A549 (cell line): ENCODE measurements around the gene CLSTN2. TPM values are rescaled to one million over a fixed set of nuclear protein-coding genes. Genes with fewer than 3 reads are reported as not detected.
A peak's percentile ranks its signal among the peaks of the same experiment; 100 is the strongest.

ENCODE experiments used
- ATAC-seq, 2 experiments: fragments of 200-7000 bp in 1 of 2; fragments of >200 bp in 1 of 2; cut with Nextera tagmentation in 1 of 2; cut with Tn5 transposase in 1 of 2; 3 replicates each; pipeline versions ENCODE4 v1.8.0 to v1.9.1; 2018 to 2020; ENCODE audit warnings: mild to moderate bottlenecking in 1 of 2, moderate library complexity in 1 of 2
- CTCF ChIA-PET: fragments of 300-600 bp; sonication (Branson Sonifier 250); formaldehyde crosslinking; extraction: SDS; loops from one replicate; lab custom pipeline; 2021; ENCODE audit warnings: antibody characterized with exemption, inconsistent platforms; lab: Yijun Ruan, JAX
- POLR2A ChIA-PET: fragments of 350-600 bp; formaldehyde crosslinking; extraction: SDS; loops from one replicate; lab custom pipeline; 2021; ENCODE audit warnings: antibody characterized with exemption, inconsistent platforms; lab: Yijun Ruan, JAX
- DNase-seq, 2 experiments: peaks; one replicate each; pipeline versions ENCODE4 v3.0.0 to v3.0.0-alpha.2; 2011 to 2016; ENCODE audit warnings: low read depth in 1 of 2, low spot score in 1 of 2
- FAIRE-seq: peaks from 2 replicates; lab custom pipeline; 2011; peaks lifted over from hg19 to GRCh38; lab: Jason Lieb, UNC
- H3K27ac ChIP-seq, 2 experiments: fragments of >200 bp; sonication (Bioruptor Twin); formaldehyde crosslinking; 3 replicates each; pipeline ENCODE4 v1.5.1; 2016 to 2017
- H3K4me1 ChIP-seq: fragments of >200 bp; sonication (Bioruptor Twin); formaldehyde crosslinking; 3 replicates; pipeline ENCODE4 v1.6.1; 2016
- H3K4me2 ChIP-seq: fragments of >200 bp; sonication (Bioruptor Twin); formaldehyde crosslinking; 3 replicates; pipeline ENCODE4 v1.6.1; 2016
- H3K4me3 ChIP-seq: fragments of >200 bp; sonication (Bioruptor Twin); formaldehyde crosslinking; 3 replicates; pipeline ENCODE4 v1.5.1; 2016
- H3K9me3 ChIP-seq: fragments of >200 bp; sonication (Bioruptor Twin); formaldehyde crosslinking; 3 replicates; pipeline ENCODE4 v1.6.1; 2016
- ATOH8 ChIP-seq: fragments of 250-450 bp; sonication (Bioruptor Pico); IDR thresholded peaks from 2 replicates; pipeline ENCODE4 v1.5.0; 2020; ENCODE audit warnings: low read depth, mild to moderate bottlenecking, moderate library complexity
- BCL3 ChIP-seq: fragments of >200 bp; sonication (Bioruptor Twin); formaldehyde crosslinking; IDR thresholded peaks from 3 replicates; pipeline ENCODE4 v1.6.1; 2016
- CEBPB ChIP-seq, 2 experiments: fragments of >200 bp in 1 of 2; sonication (Bioruptor Twin) in 1 of 2; formaldehyde crosslinking in 1 of 2; IDR thresholded peaks; 2 replicates each; pipeline ENCODE4 v1.6.1; 2012 to 2016
- EHMT2 ChIP-seq: fragments of 200-600 bp; sonication (generic); IDR thresholded peaks from 2 replicates; pipeline ENCODE4 v1.6.1; 2016; ENCODE audit warnings: antibody characterized with exemption, low read depth, mild to moderate bottlenecking, moderate library complexity
- FOSB ChIP-seq: fragments of 250-450 bp; sonication (Bioruptor Pico); IDR thresholded peaks from 2 replicates; pipeline ENCODE4 v1.5.0; 2020; ENCODE audit warnings: mild to moderate bottlenecking, moderate library complexity
- FOSL2 ChIP-seq, 2 experiments: fragments of 450-650 bp in 1 of 2; fragments of >200 bp in 1 of 2; sonication (Bioruptor Twin) in 1 of 2; formaldehyde crosslinking; IDR thresholded peaks; 2 replicates each; pipeline versions ENCODE4 v1.5.0 to v1.6.1; 2016 to 2020; ENCODE audit warnings: mild to moderate bottlenecking in 1 of 2, moderate library complexity in 1 of 2
- FOXS1 ChIP-seq: fragments of 250-450 bp; sonication (Bioruptor Pico); IDR thresholded peaks from 2 replicates; pipeline ENCODE4 v1.5.0; 2020; ENCODE audit warnings: mild to moderate bottlenecking, moderate library complexity
- HES2 ChIP-seq: fragments of >200 bp; sonication (Bioruptor Twin); formaldehyde crosslinking; IDR thresholded peaks from 2 replicates; pipeline ENCODE4 v1.6.1; 2016
- HEYL ChIP-seq: fragments of 250-450 bp; sonication (Bioruptor Pico); IDR thresholded peaks from 2 replicates; pipeline ENCODE4 v1.8.0; 2021; ENCODE audit warnings: mild to moderate bottlenecking, moderate library complexity
- HOXB13 ChIP-seq: fragments of 250-450 bp; sonication (Bioruptor Pico); IDR thresholded peaks from 2 replicates; pipeline ENCODE4 v1.5.0; 2020; ENCODE audit warnings: low read depth, mild to moderate bottlenecking, moderate library complexity
- KDM5A ChIP-seq: fragments of 200-600 bp; sonication (generic); IDR thresholded peaks from 2 replicates; pipeline ENCODE4 v1.6.1; 2016; ENCODE audit warnings: antibody characterized with exemption, mild to moderate bottlenecking
- MAFK ChIP-seq: fragments of 450-650 bp; IDR thresholded peaks from 2 replicates; pipeline ENCODE4 v1.6.1; 2014; ENCODE audit not compliant: partially characterized antibody
- NFE2L2 ChIP-seq: fragments of 150-350 bp; conservative IDR thresholded peaks from 2 replicates; pipeline ENCODE4 v1.6.1; 2014; ENCODE audit warnings: low read length
- PBX3 ChIP-seq: IDR thresholded peaks from 2 replicates; pipeline ENCODE4 v1.6.1; 2012
- POLR2A ChIP-seq: IDR thresholded peaks from 2 replicates; pipeline ENCODE4 v1.6.1; 2012; ENCODE audit warnings: mild to moderate bottlenecking, low read length
- POLR2AphosphoS2 ChIP-seq: conservative IDR thresholded peaks from 2 replicates; pipeline ENCODE4 v1.6.1; 2012; ENCODE audit warnings: low read length, improper control_type of control experiment, inconsistent platforms
- RAD21 ChIP-seq, 2 experiments: fragments of >200 bp in 1 of 2; sonication (Bioruptor Twin) in 1 of 2; formaldehyde crosslinking in 1 of 2; IDR thresholded peaks in 1 of 2; conservative IDR thresholded peaks in 1 of 2; 2 replicates in 1 of 2; 3 replicates in 1 of 2; pipeline ENCODE4 v1.6.1; 2012 to 2018; ENCODE audit warnings: inconsistent platforms in 1 of 2
- RCOR1 ChIP-seq: fragments of 150-350 bp; IDR thresholded peaks from 2 replicates; pipeline ENCODE4 v1.6.1; 2014; ENCODE audit warnings: antibody characterized with exemption, low read length, low read depth
- USF2 ChIP-seq: fragments of 450-650 bp; IDR thresholded peaks from 2 replicates; pipeline ENCODE4 v1.6.1; 2014; ENCODE audit warnings: antibody characterized with exemption
- ZFP36 ChIP-seq: fragments of 450-650 bp; IDR thresholded peaks from 2 replicates; pipeline ENCODE4 v1.6.1; 2014; ENCODE audit warnings: borderline replicate concordance; ENCODE audit not compliant: partially characterized antibody
- ZSCAN20 ChIP-seq: fragments of 250-450 bp; sonication (Bioruptor Pico); IDR thresholded peaks from 2 replicates; pipeline ENCODE4 v1.8.0; 2022; ENCODE audit warnings: mild to moderate bottlenecking, moderate library complexity
- WGBS: methylation state at CpG from one replicate; pipeline ENCODE4 v1.1.6; 2017; ENCODE audit errors: missing lambda C conversion rate; 5-methylcytosine and 5-hydroxymethylcytosine counted together
- polyA plus RNA-seq, 4 experiments: library from polyadenylated mRNA; depleted of rRNA in 3 of 4; stranded (reverse); fragments of >200 nt; fragmentation: RNase III in 1 of 4; extraction: RNeasy Plus Mini Kit Qiagen cat#74134 plus additional on column Dnase treatment in 1 of 4; gene quantifications; 2 replicates in 3 of 4; 3 replicates in 1 of 4; pipeline ENCODE4 v1.2.3, GENCODE V29; 2011 to 2017

Gene CLSTN2
- polyA plus RNA-seq, 2 of the 4 experiments (the other 2 are of a cell fraction), result 0.03 to 0.04 TPM

- WGBS, result 16% methylated on average over 6 of the region's 6 CpGs
- DNase-seq, result peak; percentile 1 to 10
- POLR2A ChIA-PET, result no interaction called here
- no peak for FAIRE-seq
- CTCF ChIA-PET, result interaction anchor here (1.3 kb wide), 1 partner anchor 87 kb away, joined by 5 read pairs; no protein-coding TSS in a partner anchor
- H3K4me1 ChIP-seq, result no peaks in the 10 kb centered on the region
- H3K9me3 ChIP-seq, result no peaks in the 10 kb centered on the region
- no peak overlapping the region for H3K4me2 ChIP-seq
- H3K4me3 ChIP-seq, result no peak overlapping the region
- no peak overlapping the region for H3K27ac ChIP-seq
- 0 out of 5 replicates have a peak, but pooled peaks of 1 of the 2 experiments have one; percentile 10 for TF ChIP-seq RAD21 (conservative IDR thresholded peaks at IDR 0.05 in 1 of 2, IDR thresholded peaks at IDR 0.05 in 1 of 2)
- TF ChIP-seq NFE2L2, result no peak
- peak in 1 of 2 experiments; percentile 64; a peak in 2 of 6 replicates for ATAC-seq
These were observed 281.3 kb downstream of the CLSTN2 start for GRCh38 chr3:140216249-140216648.

- Histone ChIP-seq H3K4me1 (no peaks in the 10 kb centered on the region), H3K9me3 (no peaks in the 10 kb centered on the region), H3K27ac (no peak overlapping the region), H3K4me2 (no peak overlapping the region), H3K4me3 (no peak overlapping the region)
- no peak for TF ChIP-seq RAD21 (conservative IDR thresholded peaks at IDR 0.05 in 1 of 2, IDR thresholded peaks at IDR 0.05 in 1 of 2)
- ATAC-seq (no peak), FAIRE-seq (no peak), DNase-seq (no peak)
- ChIA-PET CTCF (no interaction called here), POLR2A (no interaction called here)
- 64% methylated on average over 11 of the region's 11 CpGs for WGBS
These were observed 284.3 kb downstream of the CLSTN2 start for GRCh38 chr3:140219291-140219690.

- Histone ChIP-seq H3K4me2 (no peak overlapping the region), H3K9me3 (no peaks in the 10 kb centered on the region), H3K4me3 (no peak overlapping the region), H3K27ac (no peak overlapping the region)
- ATAC-seq, result no peak
- no peak for FAIRE-seq
- peak in 1 of 2 experiments; percentile 3 for DNase-seq
- WGBS, result 54% methylated on average over 2 of the region's 2 CpGs
- no peak for TF ChIP-seq CEBPB (IDR thresholded peaks at IDR 0.05)
- no peak for TF ChIP-seq POLR2A
- TF ChIP-seq HES2, result no peak
- TF ChIP-seq FOSB (CRISPR knock-in tag), result no peak
- no peak for TF ChIP-seq EHMT2
- no peak for TF ChIP-seq FOXS1 (CRISPR knock-in tag)
- no peak for TF ChIP-seq POLR2AphosphoS2
- TF ChIP-seq FOSL2 (IDR thresholded peaks at IDR 0.05), result no peak
- no peak for TF ChIP-seq FOSL2 (CRISPR knock-in tag; IDR thresholded peaks at IDR 0.05)
- TF ChIP-seq KDM5A, result no peak
- no peak for TF ChIP-seq HEYL
- no peak for TF ChIP-seq PBX3
- TF ChIP-seq BCL3, result no peak
- no peak for TF ChIP-seq USF2
- TF ChIP-seq MAFK, result no peak
- TF ChIP-seq ZFP36, result no peak
- no peak for TF ChIP-seq ZSCAN20
- TF ChIP-seq ATOH8 (CRISPR knock-in tag), result no peak
- no peak for TF ChIP-seq RCOR1
- no peak for TF ChIP-seq HOXB13 (CRISPR knock-in tag)
- TF ChIP-seq, all 56 proteins: peak for 0
- ChIA-PET CTCF (interaction anchor here (0.6 kb wide), 1 partner anchor 538 kb away, joined by 7 read pairs; no protein-coding TSS in a partner anchor), POLR2A (no interaction called here)
- no peaks in the 10 kb centered on the region for H3K4me1 ChIP-seq
These were observed 285.0 kb downstream of the CLSTN2 start for GRCh38 chr3:140219923-140220452.
